Measurements from ENCODE around the gene BTF3. TPM values are rescaled to one million over a fixed set of nuclear protein-coding genes. Genes with fewer than 3 reads are reported as not detected.
"Not testable (repeated sequence)": the region's sequence is repeated elsewhere in the genome, so short reads cannot be mapped to it uniquely, and the experiment has no call there.

The BTF3 gene
- total RNA-seq, 1 donor from 2014 or later = 764 TPM

DNA sequence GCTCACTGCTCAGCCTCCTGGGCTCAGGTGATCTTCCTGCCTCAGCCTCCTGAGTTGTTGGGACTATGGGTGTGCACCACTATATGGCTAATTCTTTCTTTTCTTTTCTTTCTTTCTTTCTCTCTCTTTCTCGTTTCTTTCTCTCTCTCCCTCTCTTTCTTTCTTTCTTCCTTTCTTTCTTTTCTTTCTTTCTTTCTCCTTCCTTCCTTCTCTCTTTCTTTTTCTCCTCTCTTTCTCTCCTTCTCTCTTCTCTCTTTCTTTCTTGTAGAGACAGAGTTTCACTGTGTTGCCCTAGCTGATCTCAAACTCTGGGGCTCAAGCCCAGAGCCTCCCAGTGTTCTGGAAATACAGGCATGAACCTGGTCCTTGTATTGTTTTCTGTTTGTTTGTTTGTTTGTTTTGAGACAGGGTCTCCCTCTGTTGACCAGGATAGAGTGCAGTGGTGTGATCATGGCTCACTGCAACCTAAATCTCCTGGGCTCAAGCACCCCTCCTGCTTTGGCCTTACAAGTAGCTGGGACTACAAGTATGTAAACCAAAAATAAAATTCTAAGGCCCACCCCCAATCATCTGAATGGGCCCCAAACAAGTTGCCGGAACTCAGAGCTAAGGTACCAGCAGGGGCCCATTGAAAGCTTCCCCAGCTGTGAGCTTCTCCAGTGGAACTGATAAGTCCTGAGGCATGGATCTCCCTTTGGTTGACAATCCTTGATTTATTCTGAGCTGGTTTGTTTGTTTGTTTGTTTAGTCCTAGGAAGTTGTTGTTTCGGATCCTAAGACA lies 11.9 kb upstream of the BTF3 start:
- no peak for ATAC-seq

DNA sequence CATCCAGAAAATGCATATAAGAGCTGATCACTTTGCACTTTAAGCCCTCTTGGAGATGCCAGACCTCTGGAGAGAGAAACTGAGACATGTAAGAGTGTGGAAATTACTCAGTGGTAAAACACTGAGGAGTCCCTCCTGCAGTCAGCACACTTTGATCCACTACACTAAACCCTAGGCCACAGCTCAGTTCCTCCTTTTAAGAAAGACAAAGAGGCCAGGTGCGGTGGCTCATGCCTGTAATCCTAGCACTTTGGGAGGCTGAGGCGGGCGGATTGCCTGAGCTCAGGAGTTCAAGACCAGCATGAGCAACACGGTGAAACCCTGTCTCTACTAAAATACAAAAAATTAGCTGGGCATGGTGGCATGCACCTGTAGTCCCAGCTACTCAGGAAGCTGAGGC lies 11.0 kb upstream of the BTF3 start:
- not testable (repeated sequence) for ATAC-seq

DNA sequence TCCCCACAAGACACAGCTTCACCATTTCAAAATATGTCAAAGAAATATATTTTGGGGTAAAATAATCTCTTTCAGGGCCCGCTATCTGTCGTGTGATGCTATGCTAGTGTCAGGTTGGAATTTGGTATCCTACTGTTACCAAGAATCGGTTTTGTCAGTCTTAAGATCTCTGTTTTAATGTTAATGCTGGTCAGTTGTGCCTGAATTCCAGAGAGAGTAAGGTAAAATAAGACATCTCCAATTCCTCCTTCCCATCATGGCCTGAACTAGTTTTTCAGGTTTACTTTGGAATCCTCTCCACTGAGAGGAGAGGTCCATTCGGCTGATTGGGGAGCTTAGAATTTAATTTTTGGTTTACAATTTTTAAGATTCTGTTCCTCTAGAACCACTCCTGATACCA lies 10.4 kb upstream of the BTF3 start:
- ATAC-seq = no peak

DNA sequence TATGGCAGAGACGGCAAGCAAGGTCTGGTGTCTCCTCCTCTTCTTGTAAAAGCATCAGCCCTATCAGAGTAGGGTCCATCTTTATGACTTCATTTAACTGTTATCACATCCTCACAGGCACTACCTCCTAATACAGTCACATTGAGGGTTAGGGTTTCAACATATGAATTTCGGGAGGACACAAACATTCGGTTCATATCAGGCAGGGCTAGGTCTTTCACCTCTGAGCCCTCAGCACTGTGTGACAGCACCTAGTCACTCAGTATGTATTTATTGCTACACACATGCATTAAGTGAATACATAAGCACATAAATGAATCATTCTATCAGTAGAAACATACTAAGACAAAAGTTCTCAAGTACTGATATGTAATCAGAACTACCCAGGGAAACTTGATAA lies 9.4 kb upstream of the BTF3 start:
- no peak for ATAC-seq

DNA sequence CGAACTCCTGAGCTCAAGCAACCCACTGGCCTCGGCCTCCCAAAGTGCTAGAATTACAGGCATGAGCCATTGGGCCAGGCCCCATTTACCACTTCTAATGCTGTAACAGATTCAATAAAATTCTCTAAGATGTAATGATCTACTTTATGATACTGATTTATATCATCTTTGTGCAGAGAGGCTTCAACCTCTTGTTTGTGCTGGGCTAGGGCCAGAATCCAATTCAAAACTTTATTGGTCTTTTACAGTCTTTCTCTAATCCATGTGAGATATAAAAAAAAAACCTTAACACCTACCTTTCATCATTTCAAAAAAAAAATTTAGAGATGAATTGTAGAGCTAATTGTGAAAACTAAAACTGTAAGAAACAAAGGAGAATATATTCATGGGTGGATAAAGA lies 8.2 kb upstream of the BTF3 start:
- no peak for ATAC-seq

DNA sequence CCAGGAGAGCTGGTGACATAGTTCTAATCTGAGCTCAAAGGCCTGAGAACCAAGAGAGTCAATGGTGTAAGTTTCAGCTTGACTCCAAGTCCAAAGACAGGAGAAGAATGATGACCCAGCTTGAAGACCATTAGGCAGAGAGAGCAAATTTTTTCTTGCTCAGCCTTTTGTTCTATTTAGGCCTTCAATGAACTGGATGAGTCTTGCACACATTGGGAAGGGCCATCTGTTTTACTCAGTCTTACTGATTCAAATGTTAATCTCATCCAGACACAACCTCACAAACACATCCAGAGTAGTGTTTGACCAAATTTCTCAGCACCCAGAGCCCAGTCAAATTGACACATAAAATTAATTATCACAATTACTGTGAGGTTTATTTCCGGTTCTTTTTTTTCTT lies 7.1 kb upstream of the BTF3 start:
- ATAC-seq = no peak

DNA sequence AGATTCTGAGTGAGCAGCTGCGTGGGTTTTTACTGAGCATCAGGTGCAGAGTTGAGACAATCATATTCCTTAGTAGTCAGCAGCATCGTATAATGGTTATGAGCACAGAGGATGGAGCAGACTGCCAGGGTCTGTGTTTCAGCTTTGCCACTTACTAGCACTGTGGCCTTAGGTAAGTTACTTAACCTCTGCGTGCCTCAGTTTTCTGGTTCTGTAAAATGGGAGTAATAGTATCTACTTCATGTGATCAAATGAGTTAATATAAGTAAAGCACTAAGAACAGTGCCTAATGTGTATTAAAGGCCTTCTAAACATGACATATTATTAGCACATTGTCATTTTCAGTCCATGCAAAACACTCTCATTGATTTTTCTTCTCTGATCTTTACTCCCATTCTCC lies 4.8 kb upstream of the BTF3 start:
- ATAC-seq = no peak

DNA sequence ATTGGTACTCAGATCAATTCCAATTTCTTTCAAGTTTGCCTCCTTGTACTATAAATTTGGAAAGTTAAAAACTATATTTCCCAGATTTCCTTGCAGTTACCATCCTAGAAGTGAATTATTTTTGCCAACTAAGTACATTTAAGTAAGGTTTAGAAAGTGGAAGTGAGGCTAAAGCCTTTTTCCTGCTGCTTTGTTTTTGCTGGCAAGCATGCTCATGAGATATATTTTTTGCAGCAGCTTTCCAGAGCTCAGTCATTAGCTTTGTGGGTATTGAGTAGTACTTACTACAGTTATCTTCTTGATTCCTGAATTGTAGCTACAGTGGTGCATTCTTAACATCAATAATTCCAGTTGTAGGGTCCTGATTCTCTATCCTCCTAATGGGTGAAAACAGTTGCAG lies 3.5 kb upstream of the BTF3 start:
- ATAC-seq = no peak

DNA sequence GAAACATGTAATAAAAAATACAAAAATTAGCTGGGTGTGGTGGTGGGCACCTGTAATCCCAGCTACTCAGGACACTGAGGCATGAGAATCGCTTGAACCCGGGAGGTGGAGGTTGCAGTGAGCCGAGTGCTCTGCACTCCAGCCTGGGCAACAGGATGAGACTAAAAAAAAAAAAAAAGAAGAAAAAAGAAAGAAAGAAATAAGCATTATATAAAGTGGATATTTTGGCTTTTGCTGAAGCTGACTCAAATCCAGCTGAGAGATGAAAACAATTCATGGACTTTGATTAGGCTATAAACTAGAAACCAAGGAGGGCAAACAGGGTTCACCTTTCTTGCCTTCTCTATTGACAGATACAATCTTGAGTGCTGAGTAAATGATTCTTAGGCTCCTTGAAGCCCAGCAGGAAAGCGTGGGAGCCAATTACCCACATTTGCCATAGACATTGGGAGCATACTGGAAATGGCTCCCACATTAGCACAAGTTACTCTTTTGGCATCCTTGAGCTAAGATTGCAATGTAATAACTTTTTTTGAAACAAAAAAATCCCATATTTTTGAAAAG lies 2.4 kb upstream of the BTF3 start:
- no peak for ATAC-seq

DNA sequence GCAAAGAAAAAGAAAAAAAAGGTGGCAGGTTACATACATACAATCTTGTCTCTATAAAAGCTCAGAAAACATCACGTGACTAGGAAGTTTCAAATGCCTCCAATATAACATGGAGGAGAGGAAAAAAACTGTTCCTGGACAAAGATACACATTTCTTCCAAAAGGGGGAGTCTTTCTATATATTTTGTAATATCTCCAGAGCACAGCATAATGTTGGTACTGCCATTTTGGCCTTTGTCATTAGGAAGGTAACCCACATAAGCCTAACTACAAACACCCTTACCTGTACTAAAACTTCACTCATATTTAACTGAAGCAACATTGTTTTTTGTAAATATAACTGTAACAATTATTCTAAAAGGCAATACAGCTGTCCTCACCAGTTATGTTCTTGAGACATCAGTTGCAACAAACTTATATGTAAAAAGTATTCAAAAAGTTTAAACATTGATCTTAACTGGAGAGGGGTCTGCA lies 1.2 kb upstream of the BTF3 start:
- ATAC-seq = peak; percentile 38

DNA sequence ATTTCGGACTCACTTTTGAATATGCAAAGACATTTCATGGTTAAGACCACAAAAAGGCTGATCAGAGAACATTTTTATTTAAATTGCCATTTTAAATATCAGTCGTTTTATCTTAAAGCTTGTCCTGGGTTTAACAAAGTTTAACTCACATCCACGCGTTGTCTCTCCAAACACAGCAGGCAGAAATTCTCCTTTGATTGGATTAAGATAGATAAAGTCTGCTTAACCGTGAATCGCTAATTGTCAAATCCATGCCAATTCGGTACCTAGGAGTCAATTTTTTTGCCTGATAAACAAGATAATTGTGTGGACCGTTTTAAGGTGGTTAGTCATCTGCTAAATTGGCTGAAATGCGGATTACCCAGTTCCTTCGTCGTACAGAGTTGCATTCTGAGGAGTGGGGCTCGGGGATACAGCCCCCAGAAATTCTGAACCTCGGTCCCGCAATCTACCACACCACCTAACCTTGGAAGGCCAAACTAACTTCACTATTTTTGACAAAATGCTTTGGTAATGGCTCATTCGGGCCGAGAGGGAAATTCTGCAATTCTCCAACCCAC lies 665 bp upstream of the BTF3 start:
- no peak for ATAC-seq

DNA sequence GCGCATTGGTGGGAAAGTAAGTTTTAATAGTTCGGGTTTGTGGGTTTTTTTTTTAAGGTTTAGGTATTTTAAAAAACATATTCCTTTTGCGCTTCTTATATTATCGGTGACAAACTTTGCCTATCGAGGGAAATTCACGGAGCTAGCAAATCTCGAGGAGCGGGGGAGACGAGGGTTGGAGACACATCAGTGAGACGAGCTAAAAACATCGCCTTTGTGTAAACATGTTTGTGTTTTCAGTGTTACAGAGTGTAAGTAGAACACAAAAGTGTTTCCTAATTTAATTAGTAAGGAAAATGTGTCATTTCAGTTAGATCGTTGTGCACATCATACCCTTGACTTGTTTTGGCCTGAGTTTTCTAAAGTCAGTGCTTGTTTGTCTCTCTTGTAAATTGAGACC lies 945 bp downstream of the BTF3 start:
- no peak for ATAC-seq

DNA sequence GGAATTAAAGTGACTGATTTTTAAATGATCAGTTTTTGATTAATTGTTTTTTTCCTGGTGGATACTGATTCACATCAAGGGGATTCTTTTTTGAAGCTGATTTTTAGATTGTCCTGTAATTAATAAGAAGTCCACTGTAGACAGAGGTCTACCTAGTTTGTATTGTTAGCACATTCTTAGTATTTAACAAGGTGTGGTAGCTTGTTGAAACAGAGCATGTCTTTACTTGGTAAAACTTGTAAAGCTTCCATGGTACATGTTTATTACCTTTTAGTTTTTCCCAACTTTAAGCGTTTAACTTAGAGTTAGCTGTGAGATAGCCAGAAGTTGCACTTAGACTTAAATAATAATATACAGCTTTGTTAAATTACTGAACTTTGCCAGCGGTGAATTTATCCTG lies 1.5 kb downstream of the BTF3 start:
- ATAC-seq = peak; percentile 47

DNA sequence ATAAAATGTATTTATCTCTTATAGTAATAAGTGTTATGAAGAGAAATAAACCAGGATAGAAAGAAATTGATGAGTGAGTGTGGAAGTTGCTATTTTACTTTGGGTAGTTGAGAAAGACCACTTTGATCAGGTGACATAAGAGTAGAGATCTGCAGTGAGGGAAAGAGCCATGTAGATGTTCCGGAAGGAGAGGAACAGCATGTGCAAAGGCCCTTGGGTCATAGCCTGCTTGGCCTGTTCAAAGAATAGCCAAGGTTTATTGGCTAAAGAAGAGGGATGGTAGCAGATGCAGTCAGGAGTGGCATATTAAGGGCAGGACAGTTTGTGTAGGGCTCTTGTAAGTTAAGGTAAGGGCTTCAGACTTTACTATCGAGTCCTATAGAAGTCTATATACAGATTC lies 3.2 kb downstream of the BTF3 start:
- no peak for ATAC-seq

DNA sequence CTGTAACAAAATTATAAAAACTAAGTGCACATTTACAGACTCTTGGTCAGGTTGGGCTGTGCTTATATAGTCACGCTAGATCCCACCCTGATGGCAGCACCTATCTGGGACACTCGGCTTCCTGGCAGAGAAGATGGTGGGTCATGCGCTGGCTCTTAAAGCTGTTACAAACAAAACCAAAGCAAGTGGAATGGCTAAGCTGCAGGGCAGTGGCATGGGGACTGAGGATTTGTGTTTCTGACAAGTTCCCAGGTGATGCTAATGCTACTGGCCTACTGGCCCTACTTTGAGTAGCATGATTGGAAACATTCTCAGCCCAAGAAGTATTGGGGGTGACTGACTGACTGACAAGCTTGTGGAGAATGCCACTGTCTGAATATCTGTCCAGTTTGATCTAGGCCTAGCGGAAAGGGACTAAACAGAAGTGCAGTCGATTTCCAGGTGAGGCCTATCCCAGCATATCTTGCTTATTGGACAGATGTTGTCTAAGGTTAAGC lies 8.3 kb downstream of the BTF3 start:
- peak; percentile 12 for ATAC-seq

DNA sequence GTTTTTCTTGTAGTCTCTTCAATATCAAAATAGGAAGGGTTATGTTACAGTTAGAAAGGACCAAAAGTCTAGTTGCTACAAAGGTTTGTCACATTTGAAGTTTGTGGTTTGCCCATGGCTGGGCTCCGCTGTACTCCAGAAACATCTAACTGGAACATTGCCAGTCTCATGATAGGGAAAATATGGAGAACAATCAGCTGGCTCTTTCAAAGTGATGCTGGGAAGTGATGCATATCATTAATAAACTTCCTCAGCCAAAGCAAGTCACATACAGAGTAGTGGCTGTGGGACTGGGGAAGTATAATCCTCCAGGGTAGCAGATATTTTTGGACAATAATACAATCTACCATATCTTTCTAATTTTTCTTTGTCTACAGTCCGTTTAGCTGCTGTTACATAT lies 8.8 kb downstream of the BTF3 start:
- no peak for ATAC-seq

DNA sequence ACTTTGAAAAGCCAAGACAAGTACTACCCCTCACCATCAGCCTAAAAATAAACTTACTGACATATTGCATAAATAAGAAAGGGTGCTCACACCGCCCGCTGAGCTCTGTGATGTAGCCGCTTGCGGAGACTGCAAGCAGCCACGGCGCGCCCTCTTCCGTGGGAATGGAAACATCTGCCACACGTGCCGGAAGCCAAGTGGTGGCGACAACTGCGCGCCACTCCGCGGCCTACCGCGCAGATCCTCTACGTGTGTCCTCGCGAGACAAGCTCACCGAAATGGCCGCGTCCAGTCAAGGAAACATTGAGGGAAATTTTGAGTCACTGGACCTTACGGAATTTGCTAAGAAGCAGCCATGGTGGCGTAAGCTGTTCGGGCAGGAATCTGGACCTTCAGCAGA lies 10.3 kb downstream of the BTF3 start:
- ATAC-seq = peak; percentile 53

DNA sequence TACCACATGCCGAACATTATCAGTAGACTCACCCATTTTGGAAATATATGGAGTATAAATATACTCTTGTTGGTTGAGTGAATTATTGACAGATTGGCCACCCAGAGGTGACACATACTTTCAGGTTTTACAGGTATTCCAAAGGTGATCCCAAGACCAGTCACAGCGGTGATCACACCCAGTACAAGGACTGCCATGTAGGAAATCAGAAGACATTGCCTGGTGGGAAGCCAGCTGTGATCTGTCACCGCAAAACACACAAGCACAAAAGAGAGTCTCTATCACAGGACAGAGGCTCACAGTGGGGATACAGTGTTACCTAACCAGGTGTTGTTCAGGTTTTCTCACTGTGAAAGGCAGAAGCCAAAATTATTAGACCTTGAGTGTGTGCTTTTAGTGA lies 15.8 kb downstream of the BTF3 start:
- peak; percentile 86 for ATAC-seq

DNA sequence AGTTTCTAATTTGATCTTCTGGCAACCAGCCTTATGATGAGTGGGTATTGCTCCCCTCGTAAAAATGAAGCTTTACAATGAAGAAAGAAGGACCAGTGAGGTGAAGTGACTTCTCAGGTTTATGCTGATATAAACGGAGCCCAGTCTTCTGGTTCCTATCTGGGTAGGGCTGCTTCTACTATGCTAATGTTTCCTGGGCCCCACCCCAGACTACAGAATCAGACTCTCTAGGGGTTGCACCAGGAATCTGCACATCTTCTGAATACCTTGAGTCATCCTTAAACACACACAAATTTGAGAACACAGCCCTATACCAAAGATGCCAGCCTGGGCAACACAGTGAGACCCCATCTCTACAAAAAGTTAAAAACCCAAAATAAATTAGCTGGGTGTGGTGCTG lies 16.2 kb downstream of the BTF3 start:
- peak; percentile 66 for ATAC-seq

DNA sequence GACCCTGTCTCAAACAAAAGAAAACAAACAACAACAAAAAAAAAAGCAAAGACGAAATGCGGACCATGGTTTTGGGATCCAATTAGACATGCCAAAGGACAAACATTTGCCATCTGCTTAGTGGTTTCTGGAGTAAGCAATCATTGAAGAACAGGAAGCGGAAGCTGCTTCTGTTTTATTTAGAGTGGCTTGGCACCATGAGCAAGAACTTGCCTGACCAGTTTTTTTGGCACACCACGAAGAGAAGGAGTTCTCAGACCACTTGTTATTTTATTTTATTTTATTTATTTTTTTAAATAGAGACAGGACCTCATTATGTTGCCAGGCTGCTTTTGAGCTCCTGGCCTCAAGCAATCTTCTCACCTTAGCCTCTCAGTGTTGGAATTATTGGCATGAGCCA lies 17.0 kb downstream of the BTF3 start:
- ATAC-seq = peak; percentile 41

DNA sequence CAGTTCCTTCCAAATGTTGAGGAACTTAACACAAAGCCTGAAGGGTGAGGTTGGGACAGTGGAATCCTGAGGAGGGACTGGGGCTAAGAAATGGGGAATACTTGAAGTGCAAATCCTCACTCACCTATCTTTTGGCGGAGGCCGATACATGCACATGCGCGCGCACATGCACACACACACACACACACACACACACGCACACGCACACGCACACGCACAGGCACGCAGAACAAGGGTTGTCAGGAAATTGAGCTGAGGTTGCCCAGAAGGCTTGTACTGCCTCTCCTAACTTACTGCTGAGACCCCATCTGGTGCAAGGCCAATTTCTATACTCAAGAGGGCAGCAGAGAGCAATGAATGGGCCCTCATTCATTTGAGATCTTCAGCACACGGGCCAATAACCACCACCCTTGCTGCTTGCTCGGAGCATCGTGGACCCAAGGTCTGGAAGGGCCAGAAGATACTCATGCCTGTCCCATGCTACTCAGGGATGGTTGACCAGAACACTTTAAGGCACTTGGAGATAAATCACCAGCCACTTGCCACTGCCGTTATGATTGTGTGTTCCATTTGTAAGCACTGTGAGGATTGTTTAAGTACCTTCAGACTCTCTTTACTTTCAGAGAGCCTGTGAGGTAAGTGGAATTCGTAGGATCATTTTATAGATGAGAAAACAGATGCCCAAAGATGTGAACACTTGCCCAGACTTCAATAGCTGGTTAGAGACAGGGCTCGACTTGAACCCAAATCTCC lies 21.5 kb downstream of the BTF3 start:
- peak; percentile 81 for ATAC-seq

DNA sequence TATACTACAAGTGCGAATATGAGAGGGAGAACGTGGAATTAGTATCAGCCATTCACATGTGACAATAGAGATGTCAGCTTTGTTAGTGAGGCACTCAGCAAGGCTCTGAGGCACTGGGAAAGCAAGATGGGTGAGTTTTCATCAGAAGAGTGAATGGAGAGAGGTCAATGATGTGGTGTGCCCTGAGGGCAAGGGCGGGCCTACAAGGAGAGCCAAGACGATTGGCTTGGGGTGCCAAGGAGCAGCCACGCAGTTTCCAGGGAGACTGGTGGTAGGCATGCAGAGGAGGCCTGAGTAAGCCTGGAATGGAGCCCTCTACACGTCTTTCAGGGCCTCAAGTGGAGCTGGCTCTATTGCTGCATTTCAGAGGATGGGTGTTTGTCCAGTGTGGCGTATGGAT lies 24.7 kb downstream of the BTF3 start:
- peak; percentile 95 for ATAC-seq

DNA sequence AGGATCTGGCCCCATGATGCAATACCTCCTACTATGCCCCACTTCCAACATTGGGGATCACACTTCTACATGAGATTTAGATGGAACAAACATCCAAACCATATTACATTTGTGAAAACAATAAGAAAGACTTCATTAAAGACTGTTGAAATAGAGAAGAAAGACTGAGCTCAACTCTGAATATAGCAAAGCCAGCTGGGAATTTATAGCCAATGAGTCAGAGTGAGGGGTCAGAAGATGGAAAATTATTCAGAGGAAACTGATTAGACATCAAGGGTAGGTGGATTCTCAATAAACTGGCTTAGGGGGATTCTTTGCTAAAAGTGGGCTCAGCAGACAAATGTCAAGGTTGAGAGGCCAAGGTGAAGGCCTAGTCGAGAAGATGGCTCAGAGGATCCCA lies 25.6 kb downstream of the BTF3 start:
- no peak for ATAC-seq
